ENCODE data around the gene KIAA0753. TPM values are rescaled to one million over a fixed set of nuclear protein-coding genes. Genes with fewer than 3 reads are reported as not detected.

The KIAA0753 gene
- total and polyA plus RNA-seq, 2 donors from 2014 or later = 4.2 to 21.8 TPM

DNA sequence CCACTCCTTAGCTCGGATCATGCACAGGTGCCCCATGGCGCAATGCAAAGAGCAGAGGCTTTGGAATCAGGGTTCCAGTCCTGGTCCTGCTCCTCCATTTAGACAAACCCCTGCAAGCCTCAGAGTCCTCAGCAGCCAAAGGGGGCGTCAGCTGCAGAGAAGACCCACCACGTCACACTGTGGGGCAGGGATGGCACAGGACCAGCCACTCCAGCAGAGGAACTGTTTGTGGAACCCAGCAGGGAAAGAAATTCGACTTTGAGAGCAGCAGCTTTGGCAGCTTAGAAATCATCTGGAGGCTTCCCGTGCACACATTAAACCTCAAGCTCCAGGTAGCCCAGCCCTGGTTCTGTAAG, 36.3 kb upstream of the KIAA0753 start:
- intact Hi-C loops (cut with DNase I) = loop anchor here (10.0 kb wide), 2 partner anchors 148 to 328 kb away; no protein-coding TSS in a partner anchor

DNA sequence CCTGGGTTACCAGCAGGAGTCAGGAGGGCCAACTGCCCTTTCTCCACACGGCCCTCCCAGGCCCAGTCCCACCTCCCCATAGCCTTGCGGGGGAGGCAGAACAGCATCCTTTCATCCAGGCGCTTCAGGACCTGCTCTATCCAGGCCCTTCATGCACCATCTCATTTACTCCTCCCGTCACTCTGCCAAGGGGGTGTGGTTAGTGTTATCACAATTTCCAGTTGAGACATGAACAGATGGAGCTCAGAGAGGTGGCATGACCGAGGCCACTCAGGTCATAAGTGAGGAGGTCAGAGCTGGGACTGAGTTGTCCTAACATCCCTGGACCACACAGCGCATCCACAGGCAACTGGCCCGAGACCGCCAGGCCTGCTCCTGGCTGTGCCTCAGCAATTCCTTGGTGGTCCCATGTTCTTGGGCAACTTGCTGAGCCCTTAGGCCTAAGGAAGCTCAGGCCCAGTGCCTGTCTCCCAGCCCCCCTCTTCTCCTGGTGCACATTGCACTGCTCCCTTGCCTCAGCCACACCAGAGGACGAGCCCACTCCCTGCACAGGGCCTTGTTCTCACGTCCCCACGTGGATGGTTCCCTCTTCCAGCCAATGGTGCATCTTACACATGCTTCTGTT, 34.8 kb upstream of the KIAA0753 start:
- Histone ChIP-seq H3K36me3 (ENCODE audit: control insufficient read depth in 2 of 3, insufficient read depth in 3 of 3, low read length in 3 of 3) (no peaks in the 10 kb centered on the region), H3K4me1 (ENCODE audit: control insufficient read depth in 2 of 3, insufficient read depth in 2 of 3, low read depth in 1 of 3, low read length in 3 of 3) (no peaks in the 10 kb centered on the region), H3K9ac (ENCODE audit: low read length in 3 of 3) (no peak overlapping the region), H3K27me3 (ENCODE audit: control insufficient read depth, insufficient read depth, low read length) (no peaks in the 10 kb centered on the region), H3K4me3 (ENCODE audit: low read length in 3 of 3) (no peak overlapping the region), H3K27ac (ENCODE audit: low read depth in 2 of 2, low read length in 2 of 2) (no peak overlapping the region), H3K9me3 (ENCODE audit: control insufficient read depth in 2 of 3, insufficient read depth in 1 of 3, low read length in 3 of 3) (no peaks in the 10 kb centered on the region)
- FAIRE-seq (no peak), DNase-seq (no peak)
- TF ChIP-seq, protein P1, sequence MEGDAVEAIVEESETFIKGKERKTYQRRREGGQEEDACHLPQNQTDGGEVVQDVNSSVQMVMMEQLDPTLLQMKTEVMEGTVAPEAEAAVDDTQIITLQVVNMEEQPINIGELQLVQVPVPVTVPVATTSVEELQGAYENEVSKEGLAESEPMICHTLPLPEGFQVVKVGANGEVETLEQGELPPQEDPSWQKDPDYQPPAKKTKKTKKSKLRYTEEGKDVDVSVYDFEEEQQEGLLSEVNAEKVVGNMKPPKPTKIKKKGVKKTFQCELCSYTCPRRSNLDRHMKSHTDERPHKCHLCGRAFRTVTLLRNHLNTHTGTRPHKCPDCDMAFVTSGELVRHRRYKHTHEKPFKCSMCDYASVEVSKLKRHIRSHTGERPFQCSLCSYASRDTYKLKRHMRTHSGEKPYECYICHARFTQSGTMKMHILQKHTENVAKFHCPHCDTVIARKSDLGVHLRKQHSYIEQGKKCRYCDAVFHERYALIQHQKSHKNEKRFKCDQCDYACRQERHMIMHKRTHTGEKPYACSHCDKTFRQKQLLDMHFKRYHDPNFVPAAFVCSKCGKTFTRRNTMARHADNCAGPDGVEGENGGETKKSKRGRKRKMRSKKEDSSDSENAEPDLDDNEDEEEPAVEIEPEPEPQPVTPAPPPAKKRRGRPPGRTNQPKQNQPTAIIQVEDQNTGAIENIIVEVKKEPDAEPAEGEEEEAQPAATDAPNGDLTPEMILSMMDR (IDR thresholded peaks at IDR 0.05; ENCODE audit: borderline replicate concordance, extremely low read depth, insufficient read depth) = no peak
- intact Hi-C loops (cut with DNase I) = loop anchor here (10.0 kb wide), 2 partner anchors 149 to 329 kb away; no protein-coding TSS in a partner anchor

More for the DNA sequence above, 36.3 kb upstream of the KIAA0753 start:
- TF ChIP-seq, protein P1 (IDR thresholded peaks at IDR 0.05; ENCODE audit: borderline replicate concordance, extremely low read depth, insufficient read depth) = no peak
- Histone ChIP-seq H3K27ac (ENCODE audit: low read depth in 2 of 2, low read length in 2 of 2) (no peak overlapping the region), H3K4me3 (ENCODE audit: low read length in 3 of 3) (no peak overlapping the region), H3K9ac (ENCODE audit: low read length in 3 of 3) (no peak overlapping the region), H3K9me3 (ENCODE audit: control insufficient read depth in 2 of 3, insufficient read depth in 1 of 3, low read length in 3 of 3) (no peaks in the 10 kb centered on the region), H3K4me1 (ENCODE audit: control insufficient read depth in 2 of 3, insufficient read depth in 2 of 3, low read depth in 1 of 3, low read length in 3 of 3) (no peaks in the 10 kb centered on the region), H3K27me3 (ENCODE audit: control insufficient read depth, insufficient read depth, low read length) (no peaks in the 10 kb centered on the region), H3K36me3 (ENCODE audit: control insufficient read depth in 2 of 3, insufficient read depth in 3 of 3, low read length in 3 of 3) (no peaks in the 10 kb centered on the region)
- DNase-seq = peak in 1 of 5 donors; percentile 21
- FAIRE-seq = no peak

DNA sequence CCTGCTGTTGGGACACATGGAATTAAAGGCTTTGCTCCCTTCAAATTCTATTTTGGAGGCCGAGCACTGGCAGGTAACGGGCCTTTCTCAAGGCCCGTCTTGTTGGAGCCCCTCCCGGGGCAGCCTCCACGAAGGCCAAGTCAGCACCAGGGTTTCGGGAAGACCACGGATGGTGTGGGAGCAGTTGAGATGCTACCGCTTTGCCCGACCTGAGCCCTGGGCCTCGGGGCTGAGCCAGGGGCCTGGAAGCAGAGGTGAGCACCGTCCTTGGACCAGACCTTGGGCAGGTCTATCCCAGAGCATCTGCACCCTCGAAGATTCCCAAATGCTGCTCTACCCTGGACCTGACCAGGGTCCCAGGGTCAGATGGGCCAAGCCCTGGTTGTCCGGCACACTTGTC, 34.1 kb upstream of the KIAA0753 start:
- TF ChIP-seq, protein P1 (IDR thresholded peaks at IDR 0.05; ENCODE audit: borderline replicate concordance, extremely low read depth, insufficient read depth) = no peak
- Histone ChIP-seq H3K27me3 (ENCODE audit: control insufficient read depth, insufficient read depth, low read length) (no peaks in the 10 kb centered on the region), H3K9ac (ENCODE audit: low read length in 3 of 3) (no peak overlapping the region), H3K4me3 (ENCODE audit: low read length in 3 of 3) (no peak overlapping the region), H3K36me3 (ENCODE audit: control insufficient read depth in 2 of 3, insufficient read depth in 3 of 3, low read length in 3 of 3) (no peaks in the 10 kb centered on the region), H3K9me3 (ENCODE audit: control insufficient read depth in 2 of 3, insufficient read depth in 1 of 3, low read length in 3 of 3) (no peaks in the 10 kb centered on the region), H3K4me1 (ENCODE audit: control insufficient read depth in 2 of 3, insufficient read depth in 2 of 3, low read depth in 1 of 3, low read length in 3 of 3) (no peaks in the 10 kb centered on the region), H3K27ac (ENCODE audit: low read depth in 2 of 2, low read length in 2 of 2) (no peak overlapping the region)
- intact Hi-C loops (cut with DNase I) = loop anchor here (10.0 kb wide), 2 partner anchors 150 to 330 kb away; no protein-coding TSS in a partner anchor
- DNase-seq (no peak), FAIRE-seq (no peak)

All from kidney (tissue), 14 donors.